Keratinocyte (primary cell): ENCODE data around the gene C17orf114.

Source experiments
- EZH2 ChIP-seq: IDR thresholded peaks from one replicate; pipeline ENCODE4 v1.6.1; 2012; ENCODE audit warnings: inconsistent platforms, mild to moderate bottlenecking, low read length, moderate library complexity
- TF ChIP-seq, protein P1 (sequence below), 3 experiments: IDR thresholded peaks in 1 of 3; conservative IDR thresholded peaks in 1 of 3; optimal IDR thresholded peaks in 1 of 3; 2 replicates in 2 of 3; 3 replicates in 1 of 3; pipeline versions ENCODE3 to v1.5.1; 2011; ENCODE audit warnings: low read length in 3 of 3, mild to moderate bottlenecking in 3 of 3, moderate library complexity in 2 of 3, control low read depth in 1 of 3, inconsistent platforms in 1 of 3; ENCODE audit not compliant: insufficient read depth in 2 of 3; ENCODE audit errors: extremely low read depth in 1 of 3

DNA sequence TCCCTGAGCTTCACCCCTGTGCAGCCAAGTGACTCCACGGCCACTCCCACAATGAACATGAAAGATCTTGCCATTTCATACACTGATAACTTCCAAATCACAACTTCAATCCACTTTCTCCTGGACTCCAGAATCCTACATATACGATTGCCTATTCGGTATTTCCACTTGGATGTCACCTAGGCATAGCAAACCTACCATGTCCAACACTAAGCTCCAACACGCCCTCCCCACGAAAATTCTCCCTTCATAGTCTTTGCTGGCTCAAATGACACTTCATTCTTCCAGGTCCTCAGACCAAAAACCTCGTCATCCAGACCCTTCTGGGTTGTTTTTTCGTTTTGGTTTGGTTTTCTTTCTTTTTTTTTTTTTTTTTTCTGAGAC, 11.4 kb downstream of the C17orf114 start:
- TF ChIP-seq, protein P1, sequence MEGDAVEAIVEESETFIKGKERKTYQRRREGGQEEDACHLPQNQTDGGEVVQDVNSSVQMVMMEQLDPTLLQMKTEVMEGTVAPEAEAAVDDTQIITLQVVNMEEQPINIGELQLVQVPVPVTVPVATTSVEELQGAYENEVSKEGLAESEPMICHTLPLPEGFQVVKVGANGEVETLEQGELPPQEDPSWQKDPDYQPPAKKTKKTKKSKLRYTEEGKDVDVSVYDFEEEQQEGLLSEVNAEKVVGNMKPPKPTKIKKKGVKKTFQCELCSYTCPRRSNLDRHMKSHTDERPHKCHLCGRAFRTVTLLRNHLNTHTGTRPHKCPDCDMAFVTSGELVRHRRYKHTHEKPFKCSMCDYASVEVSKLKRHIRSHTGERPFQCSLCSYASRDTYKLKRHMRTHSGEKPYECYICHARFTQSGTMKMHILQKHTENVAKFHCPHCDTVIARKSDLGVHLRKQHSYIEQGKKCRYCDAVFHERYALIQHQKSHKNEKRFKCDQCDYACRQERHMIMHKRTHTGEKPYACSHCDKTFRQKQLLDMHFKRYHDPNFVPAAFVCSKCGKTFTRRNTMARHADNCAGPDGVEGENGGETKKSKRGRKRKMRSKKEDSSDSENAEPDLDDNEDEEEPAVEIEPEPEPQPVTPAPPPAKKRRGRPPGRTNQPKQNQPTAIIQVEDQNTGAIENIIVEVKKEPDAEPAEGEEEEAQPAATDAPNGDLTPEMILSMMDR (optimal IDR thresholded peaks at IDR 0.05 in 1 of 3, IDR thresholded peaks at IDR 0.05 in 1 of 3, conservative IDR thresholded peaks at IDR 0.05 in 1 of 3; ENCODE audit: extremely low read depth in 1 of 3, insufficient read depth in 2 of 3, low read length in 3 of 3), result no peak
- no peak for TF ChIP-seq EZH2
